GM12878 (cell line): ENCODE results near the gene TIMM8A. TPM values are rescaled to one million over a fixed set of nuclear protein-coding genes. Genes with fewer than 3 reads are reported as not detected.
A peak's percentile ranks its signal among the peaks of the same experiment; 100 is the strongest.

Experiments
- CBX5 ChIP-seq: sonication (generic); IDR thresholded peaks from 2 replicates; pipeline ENCODE4 v1.6.1; 2016; ENCODE audit warnings: low read depth, moderate library complexity, mild to moderate bottlenecking, inconsistent platforms
- CHD1 ChIP-seq: IDR thresholded peaks from 2 replicates; pipeline ENCODE4 v1.6.1; 2012; ENCODE audit warnings: low read depth, low read length, improper control_type of control experiment
- CREM ChIP-seq: IDR thresholded peaks from 2 replicates; pipeline ENCODE4 v1.6.1; 2014; ENCODE audit warnings: antibody characterized with exemption, low read depth
- IKZF2 ChIP-seq, 2 experiments: fragments of 450-650 bp; IDR thresholded peaks; 2 replicates each; pipeline ENCODE4 v1.6.1; 2017; ENCODE audit warnings: mild to moderate bottlenecking in 2 of 2, moderate library complexity in 2 of 2
- NRF1 ChIP-seq: conservative IDR thresholded peaks from 2 replicates; pipeline ENCODE4 v1.6.1; 2011; ENCODE audit warnings: mild to moderate bottlenecking, low read depth, low read length, improper control_type of control experiment
- POLR2AphosphoS5 ChIP-seq: IDR thresholded peaks from 2 replicates; pipeline ENCODE4 v1.6.1; 2011; ENCODE audit warnings: mild to moderate bottlenecking, low read length, inconsistent platforms
- RCOR1 ChIP-seq: conservative IDR thresholded peaks from 2 replicates; pipeline ENCODE4 v1.6.1; 2012; ENCODE audit warnings: low read depth, low read length, improper control_type of control experiment
- SIN3A ChIP-seq: IDR thresholded peaks from 2 replicates; pipeline ENCODE4 v1.6.1; 2012; ENCODE audit warnings: low read depth, low read length, improper control_type of control experiment
- ZNF384 ChIP-seq: IDR thresholded peaks from 2 replicates; pipeline ENCODE4 v1.6.1; 2012; ENCODE audit warnings: low read depth, mild to moderate bottlenecking, low read length, improper control_type of control experiment, borderline replicate concordance
- ZSCAN29 ChIP-seq: fragments of 450-650 bp; IDR thresholded peaks from 2 replicates; pipeline ENCODE4 v1.6.1; 2017; ENCODE audit warnings: mild to moderate bottlenecking, moderate library complexity
- polyA plus RNA-seq, 11 experiments: library from polyadenylated mRNA; depleted of rRNA in 4 of 11; unstranded in 6 of 11; stranded (reverse) in 5 of 11; fragments of >200 nt; fragmentation: Nextera tagmentation in 4 of 11; fragmentation: Illumina TruSeq in 1 of 11; extraction: Ambion mirVana in 4 of 11; extraction: Trizol in 1 of 11; gene quantifications; 1 replicate in 1 of 11; 2 replicates in 10 of 11; pipeline versions ENCODE4 v1.2.1 to v1.2.3, GENCODE V29; 2011 to 2016; ENCODE audit warnings: inconsistent platforms in 2 of 11, missing spikeins in 2 of 11, low read depth in 1 of 11
- total RNA-seq, 4 experiments: library from RNA; depleted of rRNA in 3 of 4; stranded (reverse); fragments of >200 nt in 3 of 4; fragmentation: Illumina TruSeq in 1 of 4; extraction: Trizol in 1 of 4; gene quantifications; 2 replicates each; pipeline versions ENCODE4 v1.2.1 to v1.2.3, GENCODE V29; 2013 to 2021
- TF ChIP-seq, protein P1 (sequence below): IDR thresholded peaks from 2 replicates; pipeline ENCODE4 v1.6.1; 2012; ENCODE audit warnings: improper control_type of control experiment, low read depth, low read length; ENCODE audit not compliant: insufficient replicate concordance
- TF ChIP-seq, protein P2 (sequence below): fragments of 450-650 bp; IDR thresholded peaks from 2 replicates; pipeline ENCODE4 v1.6.1; 2016; ENCODE audit warnings: mild to moderate bottlenecking
- TF ChIP-seq, protein P3 (sequence below): fragments of 450-650 bp; formaldehyde crosslinking; IDR thresholded peaks from 2 replicates; pipeline ENCODE4 v1.4.0; 2022; ENCODE audit warnings: mild to moderate bottlenecking, moderate library complexity
- TF ChIP-seq, protein P4 (sequence below): IDR thresholded peaks from 2 replicates; pipeline ENCODE4 v1.6.1; 2011; ENCODE audit warnings: borderline replicate concordance, low read depth, mild to moderate bottlenecking, moderate library complexity, low read length; ENCODE audit not compliant: insufficient read depth, poor library complexity, severe bottlenecking

The TIMM8A gene
- total and polyA plus RNA-seq, 10 of the 15 experiments (the other 5 are each of a cell fraction or from before 2014, with no cell fraction given): 6.7 to 92.7 (median 26.5) TPM

DNA sequence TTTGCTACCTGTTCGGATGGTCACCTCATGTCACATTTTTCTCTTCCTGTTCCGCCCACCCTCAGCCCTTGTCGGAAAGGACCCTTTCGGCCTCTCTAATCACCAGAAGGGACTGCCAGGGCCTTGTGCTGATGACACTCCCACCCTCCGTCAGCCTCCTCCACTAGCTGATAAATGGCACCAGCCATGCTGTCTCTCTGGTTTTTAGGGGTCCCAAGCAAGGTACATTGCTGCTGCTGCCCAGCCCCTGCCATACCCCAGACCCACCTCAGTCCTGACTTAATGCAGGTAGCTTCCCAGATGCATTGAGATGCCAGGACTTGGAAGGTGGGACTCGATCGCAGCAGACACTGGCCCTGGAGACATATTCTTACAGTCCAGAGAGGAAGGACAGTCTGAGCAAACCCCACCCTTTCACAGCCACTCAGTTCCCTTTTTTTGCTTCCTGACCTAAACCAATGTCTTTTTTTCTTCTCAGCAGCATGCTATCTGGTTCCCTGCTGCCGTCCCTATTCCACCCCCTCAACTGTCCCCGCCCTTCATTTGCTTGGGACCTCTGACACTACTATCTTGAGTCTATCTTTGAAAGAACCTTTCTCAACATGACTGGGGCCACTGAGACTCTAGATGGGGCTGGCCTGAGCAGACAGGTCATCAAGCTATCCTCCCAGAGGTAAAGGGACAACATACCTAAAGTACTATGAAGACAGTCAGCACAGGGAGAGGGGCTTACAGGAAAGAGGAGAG lies 37.4 kb upstream of the TIMM8A start, which contains the start of gene BTK (continued):
- TF ChIP-seq, protein P1, sequence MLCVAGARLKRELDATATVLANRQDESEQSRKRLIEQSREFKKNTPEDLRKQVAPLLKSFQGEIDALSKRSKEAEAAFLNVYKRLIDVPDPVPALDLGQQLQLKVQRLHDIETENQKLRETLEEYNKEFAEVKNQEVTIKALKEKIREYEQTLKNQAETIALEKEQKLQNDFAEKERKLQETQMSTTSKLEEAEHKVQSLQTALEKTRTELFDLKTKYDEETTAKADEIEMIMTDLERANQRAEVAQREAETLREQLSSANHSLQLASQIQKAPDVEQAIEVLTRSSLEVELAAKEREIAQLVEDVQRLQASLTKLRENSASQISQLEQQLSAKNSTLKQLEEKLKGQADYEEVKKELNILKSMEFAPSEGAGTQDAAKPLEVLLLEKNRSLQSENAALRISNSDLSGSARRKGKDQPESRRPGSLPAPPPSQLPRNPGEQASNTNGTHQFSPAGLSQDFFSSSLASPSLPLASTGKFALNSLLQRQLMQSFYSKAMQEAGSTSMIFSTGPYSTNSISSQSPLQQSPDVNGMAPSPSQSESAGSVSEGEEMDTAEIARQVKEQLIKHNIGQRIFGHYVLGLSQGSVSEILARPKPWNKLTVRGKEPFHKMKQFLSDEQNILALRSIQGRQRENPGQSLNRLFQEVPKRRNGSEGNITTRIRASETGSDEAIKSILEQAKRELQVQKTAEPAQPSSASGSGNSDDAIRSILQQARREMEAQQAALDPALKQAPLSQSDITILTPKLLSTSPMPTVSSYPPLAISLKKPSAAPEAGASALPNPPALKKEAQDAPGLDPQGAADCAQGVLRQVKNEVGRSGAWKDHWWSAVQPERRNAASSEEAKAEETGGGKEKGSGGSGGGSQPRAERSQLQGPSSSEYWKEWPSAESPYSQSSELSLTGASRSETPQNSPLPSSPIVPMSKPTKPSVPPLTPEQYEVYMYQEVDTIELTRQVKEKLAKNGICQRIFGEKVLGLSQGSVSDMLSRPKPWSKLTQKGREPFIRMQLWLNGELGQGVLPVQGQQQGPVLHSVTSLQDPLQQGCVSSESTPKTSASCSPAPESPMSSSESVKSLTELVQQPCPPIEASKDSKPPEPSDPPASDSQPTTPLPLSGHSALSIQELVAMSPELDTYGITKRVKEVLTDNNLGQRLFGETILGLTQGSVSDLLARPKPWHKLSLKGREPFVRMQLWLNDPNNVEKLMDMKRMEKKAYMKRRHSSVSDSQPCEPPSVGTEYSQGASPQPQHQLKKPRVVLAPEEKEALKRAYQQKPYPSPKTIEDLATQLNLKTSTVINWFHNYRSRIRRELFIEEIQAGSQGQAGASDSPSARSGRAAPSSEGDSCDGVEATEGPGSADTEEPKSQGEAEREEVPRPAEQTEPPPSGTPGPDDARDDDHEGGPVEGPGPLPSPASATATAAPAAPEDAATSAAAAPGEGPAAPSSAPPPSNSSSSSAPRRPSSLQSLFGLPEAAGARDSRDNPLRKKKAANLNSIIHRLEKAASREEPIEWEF: no peak
- TF ChIP-seq, protein P2, sequence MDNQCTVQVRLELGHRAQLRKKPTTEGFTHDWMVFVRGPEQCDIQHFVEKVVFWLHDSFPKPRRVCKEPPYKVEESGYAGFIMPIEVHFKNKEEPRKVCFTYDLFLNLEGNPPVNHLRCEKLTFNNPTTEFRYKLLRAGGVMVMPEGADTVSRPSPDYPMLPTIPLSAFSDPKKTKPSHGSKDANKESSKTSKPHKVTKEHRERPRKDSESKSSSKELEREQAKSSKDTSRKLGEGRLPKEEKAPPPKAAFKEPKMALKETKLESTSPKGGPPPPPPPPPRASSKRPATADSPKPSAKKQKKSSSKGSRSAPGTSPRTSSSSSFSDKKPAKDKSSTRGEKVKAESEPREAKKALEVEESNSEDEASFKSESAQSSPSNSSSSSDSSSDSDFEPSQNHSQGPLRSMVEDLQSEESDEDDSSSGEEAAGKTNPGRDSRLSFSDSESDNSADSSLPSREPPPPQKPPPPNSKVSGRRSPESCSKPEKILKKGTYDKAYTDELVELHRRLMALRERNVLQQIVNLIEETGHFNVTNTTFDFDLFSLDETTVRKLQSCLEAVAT: 0 out of 2 replicates have a peak, but pooled peaks have one; percentile 28
- TF ChIP-seq, protein P3, sequence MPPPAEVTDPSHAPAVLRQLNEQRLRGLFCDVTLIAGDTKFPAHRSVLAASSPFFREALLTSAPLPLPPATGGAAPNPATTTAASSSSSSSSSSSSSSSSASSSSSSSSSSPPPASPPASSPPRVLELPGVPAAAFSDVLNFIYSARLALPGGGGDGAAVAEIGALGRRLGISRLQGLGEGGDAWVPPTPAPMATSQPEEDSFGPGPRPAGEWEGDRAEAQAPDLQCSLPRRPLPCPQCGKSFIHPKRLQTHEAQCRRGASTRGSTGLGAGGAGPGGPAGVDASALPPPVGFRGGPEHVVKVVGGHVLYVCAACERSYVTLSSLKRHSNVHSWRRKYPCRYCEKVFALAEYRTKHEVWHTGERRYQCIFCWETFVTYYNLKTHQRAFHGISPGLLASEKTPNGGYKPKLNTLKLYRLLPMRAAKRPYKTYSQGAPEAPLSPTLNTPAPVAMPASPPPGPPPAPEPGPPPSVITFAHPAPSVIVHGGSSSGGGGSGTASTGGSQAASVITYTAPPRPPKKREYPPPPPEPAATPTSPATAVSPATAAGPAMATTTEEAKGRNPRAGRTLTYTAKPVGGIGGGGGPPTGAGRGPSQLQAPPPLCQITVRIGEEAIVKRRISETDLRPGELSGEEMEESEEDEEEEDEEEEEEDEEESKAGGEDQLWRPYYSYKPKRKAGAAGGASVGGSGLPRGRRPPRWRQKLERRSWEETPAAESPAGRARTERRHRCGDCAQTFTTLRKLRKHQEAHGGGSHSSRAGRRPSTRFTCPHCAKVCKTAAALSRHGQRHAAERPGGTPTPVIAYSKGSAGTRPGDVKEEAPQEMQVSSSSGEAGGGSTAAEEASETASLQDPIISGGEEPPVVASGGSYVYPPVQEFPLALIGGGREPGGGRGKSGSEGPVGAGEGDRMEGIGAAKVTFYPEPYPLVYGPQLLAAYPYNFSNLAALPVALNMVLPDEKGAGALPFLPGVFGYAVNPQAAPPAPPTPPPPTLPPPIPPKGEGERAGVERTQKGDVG (CRISPR knock-in tag): no peak
- TF ChIP-seq CREM (peak; percentile 27; the same call in 1 of the 2 replicates), ZNF384 (peak; percentile 53), POLR2AphosphoS5 (peak; percentile 73), CHD1 (no peak), RCOR1 (no peak), NRF1 (no peak), CBX5 (no peak), ZSCAN29 (no peak), SIN3A (no peak), IKZF2 (IDR thresholded peaks at IDR 0.05) (peak in 1 of 2 experiments; percentile 38; a peak in 2 of 4 replicates)
- TF ChIP-seq, protein P4, sequence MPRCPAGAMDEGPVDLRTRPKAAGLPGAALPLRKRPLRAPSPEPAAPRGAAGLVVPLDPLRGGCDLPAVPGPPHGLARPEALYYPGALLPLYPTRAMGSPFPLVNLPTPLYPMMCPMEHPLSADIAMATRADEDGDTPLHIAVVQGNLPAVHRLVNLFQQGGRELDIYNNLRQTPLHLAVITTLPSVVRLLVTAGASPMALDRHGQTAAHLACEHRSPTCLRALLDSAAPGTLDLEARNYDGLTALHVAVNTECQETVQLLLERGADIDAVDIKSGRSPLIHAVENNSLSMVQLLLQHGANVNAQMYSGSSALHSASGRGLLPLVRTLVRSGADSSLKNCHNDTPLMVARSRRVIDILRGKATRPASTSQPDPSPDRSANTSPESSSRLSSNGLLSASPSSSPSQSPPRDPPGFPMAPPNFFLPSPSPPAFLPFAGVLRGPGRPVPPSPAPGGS: no peak
